ENCODE measurements around the gene EXOC4. TPM values are rescaled to one million over a fixed set of nuclear protein-coding genes. Genes with fewer than 3 reads are reported as not detected.

The EXOC4 gene
- total RNA-seq, 3 donors from 2014 or later: 88.3 to 136 (median 99.6) TPM

DNA sequence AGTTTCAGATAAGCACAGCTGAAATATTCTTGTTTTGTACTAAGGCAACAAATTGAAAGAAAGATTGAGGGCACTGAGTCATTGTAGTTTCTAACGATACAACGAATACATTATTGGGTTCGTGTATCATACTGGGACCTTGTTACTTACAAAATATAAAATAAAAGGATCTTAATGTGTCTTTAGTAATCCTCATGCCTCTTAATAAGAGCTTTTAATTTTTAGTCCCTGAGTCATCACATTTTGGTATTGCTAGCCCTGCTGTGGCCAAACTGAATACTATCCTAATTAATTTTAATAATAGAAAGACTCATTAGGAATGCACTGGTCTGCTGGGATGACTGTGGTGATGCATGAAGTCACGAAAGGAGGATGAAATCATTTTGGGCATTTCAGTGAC, 309.7 kb downstream of the EXOC4 start:
- H3K9me3 ChIP-seq: no peaks in the 10 kb centered on the region
- intact Hi-C loops (cut with DNase I; ENCODE audit: low total_unique reads): no loop called here
- H3K4me1 ChIP-seq: no peaks in the 10 kb centered on the region
- no peaks in the 10 kb centered on the region for H3K27me3 ChIP-seq
- no peak for DNase-seq (ENCODE audit: low spot score in 2 of 2)
- H3K36me3 ChIP-seq: no peaks in the 10 kb centered on the region
- H3K4me3 ChIP-seq: no peak overlapping the region
- TF ChIP-seq POLR2AphosphoS5 (IDR thresholded peaks at IDR 0.05): no peak
- TF ChIP-seq POLR2A (IDR thresholded peaks at IDR 0.05): no peak
- TF ChIP-seq, protein P1, sequence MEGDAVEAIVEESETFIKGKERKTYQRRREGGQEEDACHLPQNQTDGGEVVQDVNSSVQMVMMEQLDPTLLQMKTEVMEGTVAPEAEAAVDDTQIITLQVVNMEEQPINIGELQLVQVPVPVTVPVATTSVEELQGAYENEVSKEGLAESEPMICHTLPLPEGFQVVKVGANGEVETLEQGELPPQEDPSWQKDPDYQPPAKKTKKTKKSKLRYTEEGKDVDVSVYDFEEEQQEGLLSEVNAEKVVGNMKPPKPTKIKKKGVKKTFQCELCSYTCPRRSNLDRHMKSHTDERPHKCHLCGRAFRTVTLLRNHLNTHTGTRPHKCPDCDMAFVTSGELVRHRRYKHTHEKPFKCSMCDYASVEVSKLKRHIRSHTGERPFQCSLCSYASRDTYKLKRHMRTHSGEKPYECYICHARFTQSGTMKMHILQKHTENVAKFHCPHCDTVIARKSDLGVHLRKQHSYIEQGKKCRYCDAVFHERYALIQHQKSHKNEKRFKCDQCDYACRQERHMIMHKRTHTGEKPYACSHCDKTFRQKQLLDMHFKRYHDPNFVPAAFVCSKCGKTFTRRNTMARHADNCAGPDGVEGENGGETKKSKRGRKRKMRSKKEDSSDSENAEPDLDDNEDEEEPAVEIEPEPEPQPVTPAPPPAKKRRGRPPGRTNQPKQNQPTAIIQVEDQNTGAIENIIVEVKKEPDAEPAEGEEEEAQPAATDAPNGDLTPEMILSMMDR (IDR thresholded peaks at IDR 0.05): no peak
- H3K27ac ChIP-seq: no peak overlapping the region

DNA sequence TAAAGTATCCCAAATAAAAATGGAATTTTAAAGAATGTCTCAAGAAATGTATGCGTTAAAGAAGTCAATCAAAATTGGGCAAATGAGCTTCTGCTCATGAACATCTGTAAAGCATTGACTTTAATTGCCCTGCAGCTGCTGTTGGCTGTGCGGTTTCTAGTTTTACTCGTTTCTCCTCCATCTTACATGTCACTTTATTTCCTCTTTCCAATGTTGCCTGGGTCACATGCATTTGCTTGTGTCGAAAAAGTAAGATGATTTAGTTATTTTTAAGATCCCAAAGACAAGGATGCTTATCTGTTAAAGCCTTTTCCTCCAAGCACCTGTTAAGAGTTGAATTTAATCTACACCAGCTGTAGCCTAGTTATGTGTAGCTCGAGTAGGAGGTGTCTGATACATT, 310.4 kb downstream of the EXOC4 start:
- TF ChIP-seq POLR2A (IDR thresholded peaks at IDR 0.05): no peak
- TF ChIP-seq, protein P1 (IDR thresholded peaks at IDR 0.05): no peak
- TF ChIP-seq POLR2AphosphoS5 (IDR thresholded peaks at IDR 0.05): no peak
- Histone ChIP-seq H3K4me3 (no peak overlapping the region), H3K9me3 (no peaks in the 10 kb centered on the region), H3K4me1 (no peaks in the 10 kb centered on the region), H3K27me3 (no peaks in the 10 kb centered on the region), H3K36me3 (no peaks in the 10 kb centered on the region), H3K27ac (no peak overlapping the region)
- intact Hi-C loops (cut with DNase I; ENCODE audit: low total_unique reads): no loop called here
- no peak for DNase-seq (ENCODE audit: low spot score in 2 of 2)

DNA sequence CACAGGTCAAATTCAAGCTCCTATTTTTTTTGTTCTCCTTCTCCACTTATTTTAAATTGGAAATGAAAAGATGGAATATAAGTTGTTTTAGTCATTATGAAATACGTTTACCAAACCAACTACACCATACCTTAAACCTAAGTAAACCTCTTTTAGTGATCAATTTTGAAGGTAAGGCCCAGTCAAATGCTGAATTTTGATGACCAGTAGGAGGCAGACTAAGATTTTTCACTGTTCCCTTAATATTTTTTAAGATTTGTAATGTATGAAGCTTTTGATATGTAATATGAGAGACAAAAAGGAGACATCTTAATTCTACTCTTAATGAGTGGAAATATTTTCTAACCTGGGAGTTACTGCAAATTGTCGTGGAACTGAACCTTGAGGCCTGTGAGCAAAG, 311.6 kb downstream of the EXOC4 start:
- DNase-seq (ENCODE audit: low spot score in 2 of 2): no peak
- Histone ChIP-seq H3K4me3 (no peak overlapping the region), H3K36me3 (no peaks in the 10 kb centered on the region), H3K27ac (no peak overlapping the region), H3K9me3 (no peaks in the 10 kb centered on the region), H3K4me1 (no peaks in the 10 kb centered on the region), H3K27me3 (no peaks in the 10 kb centered on the region)
- intact Hi-C loops (cut with DNase I; ENCODE audit: low total_unique reads): no loop called here
- TF ChIP-seq POLR2A (IDR thresholded peaks at IDR 0.05): no peak
- TF ChIP-seq, protein P1 (IDR thresholded peaks at IDR 0.05): no peak
- no peak for TF ChIP-seq POLR2AphosphoS5 (IDR thresholded peaks at IDR 0.05)

DNA sequence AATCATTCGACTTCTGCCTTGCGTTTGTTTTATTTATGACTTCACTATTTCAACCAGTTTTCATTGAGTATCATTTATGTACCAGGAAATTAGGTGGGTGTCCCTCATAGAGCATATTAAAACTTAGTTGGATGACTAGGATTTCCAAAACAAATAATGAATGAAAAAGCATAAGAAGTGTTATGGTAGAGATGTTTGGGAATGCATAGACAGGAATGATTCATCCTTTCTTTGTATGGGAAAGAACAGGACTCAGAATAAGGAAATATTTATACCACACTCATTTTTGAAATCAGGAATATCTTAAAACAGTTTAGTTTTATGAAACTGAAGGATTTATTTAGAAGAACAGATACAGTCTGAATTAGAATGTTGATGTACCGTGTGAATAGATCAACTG, 315.7 kb downstream of the EXOC4 start:
- H3K9me3 ChIP-seq: no peaks in the 10 kb centered on the region
- no peak overlapping the region for H3K4me3 ChIP-seq
- intact Hi-C loops (cut with DNase I; ENCODE audit: low total_unique reads): no loop called here
- no peaks in the 10 kb centered on the region for H3K4me1 ChIP-seq
- TF ChIP-seq POLR2A (IDR thresholded peaks at IDR 0.05) (no peak), POLR2AphosphoS5 (IDR thresholded peaks at IDR 0.05) (no peak)
- TF ChIP-seq, protein P1 (IDR thresholded peaks at IDR 0.05): no peak
- H3K27me3 ChIP-seq: no peaks in the 10 kb centered on the region
- H3K36me3 ChIP-seq: no peaks in the 10 kb centered on the region
- no peak for DNase-seq (ENCODE audit: low spot score in 2 of 2)
- H3K27ac ChIP-seq: no peak overlapping the region

DNA sequence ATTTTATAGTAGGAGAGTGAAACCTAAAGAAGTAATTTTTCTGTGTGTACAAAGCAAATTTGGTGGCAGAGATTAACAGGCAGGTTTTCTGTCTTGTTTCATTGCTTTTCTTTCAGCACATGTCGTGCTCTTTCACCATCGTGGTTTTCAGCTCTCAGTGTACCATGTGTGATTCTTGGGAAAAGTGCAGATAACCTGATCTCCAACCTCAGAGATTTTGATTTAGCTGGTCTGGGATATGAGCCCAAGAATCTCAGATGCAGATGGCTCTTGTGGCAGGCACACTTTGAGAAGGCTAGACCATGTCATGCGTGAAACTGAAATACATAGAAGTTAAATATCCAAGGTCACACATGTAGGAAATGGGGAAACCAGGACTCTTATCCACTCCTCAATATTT, 317.4 kb downstream of the EXOC4 start:
- Histone ChIP-seq H3K27me3 (no peaks in the 10 kb centered on the region), H3K9me3 (no peaks in the 10 kb centered on the region), H3K4me1 (no peaks in the 10 kb centered on the region), H3K27ac (no peak overlapping the region), H3K36me3 (no peaks in the 10 kb centered on the region), H3K4me3 (no peak overlapping the region)
- TF ChIP-seq POLR2A (IDR thresholded peaks at IDR 0.05): no peak
- no peak for TF ChIP-seq POLR2AphosphoS5 (IDR thresholded peaks at IDR 0.05)
- TF ChIP-seq, protein P1 (IDR thresholded peaks at IDR 0.05): no peak
- no peak for DNase-seq (ENCODE audit: low spot score in 2 of 2)
- intact Hi-C loops (cut with DNase I; ENCODE audit: low total_unique reads): no loop called here
